ENCODE measurements around the gene RGL3.

Gene RGL3

DNA sequence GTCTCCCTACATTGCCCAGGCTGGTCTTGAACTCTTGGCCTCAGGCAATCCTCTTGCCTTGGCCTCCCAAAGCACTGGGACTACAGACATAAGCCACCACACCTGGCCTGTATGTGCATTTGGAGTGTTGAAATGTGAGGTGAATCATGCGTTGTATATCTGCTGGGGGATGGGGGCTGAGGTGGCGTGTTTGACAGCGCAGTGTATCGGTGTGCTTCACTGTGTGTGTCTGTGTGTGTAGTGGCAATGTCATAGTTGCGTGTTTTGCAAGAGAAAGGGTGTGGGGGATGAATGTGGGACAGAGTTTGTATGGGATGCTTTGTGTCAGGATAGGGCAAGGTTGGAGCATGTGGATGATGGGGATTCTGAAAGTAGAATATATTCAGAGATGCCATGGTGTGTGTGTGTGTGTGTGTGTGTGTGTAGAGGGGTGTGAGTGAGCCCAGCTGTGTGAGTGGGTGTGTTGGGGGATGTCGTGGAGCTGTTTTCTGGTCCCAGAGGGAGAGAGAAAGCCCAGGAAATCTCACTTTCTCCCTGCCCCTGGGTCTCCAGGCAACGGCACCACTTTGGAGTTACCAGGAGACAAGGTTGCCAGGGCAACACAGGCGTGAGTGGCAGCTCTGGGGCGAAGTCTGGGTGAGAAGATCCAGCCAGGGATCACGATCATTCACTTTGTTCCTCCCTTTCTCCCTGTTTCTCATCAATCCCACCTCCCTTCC, 45.8 kb downstream of the RGL3 start:
- no peaks in the 10 kb centered on the region for H3K27me3 ChIP-seq (ENCODE audit: insufficient read depth, low read length)
- no peaks in the 10 kb centered on the region for H3K79me2 ChIP-seq (ENCODE audit: insufficient read depth, low read length)
- H3K36me3 ChIP-seq (ENCODE audit: insufficient read depth, low read length), result peaks cover 10% of the 10 kb centered on the region; the same call in 1 of the 2 replicates
- H3K4me2 ChIP-seq (ENCODE audit: low read length), result peak overlapping the region; percentile 84
- TF ChIP-seq, protein P1, sequence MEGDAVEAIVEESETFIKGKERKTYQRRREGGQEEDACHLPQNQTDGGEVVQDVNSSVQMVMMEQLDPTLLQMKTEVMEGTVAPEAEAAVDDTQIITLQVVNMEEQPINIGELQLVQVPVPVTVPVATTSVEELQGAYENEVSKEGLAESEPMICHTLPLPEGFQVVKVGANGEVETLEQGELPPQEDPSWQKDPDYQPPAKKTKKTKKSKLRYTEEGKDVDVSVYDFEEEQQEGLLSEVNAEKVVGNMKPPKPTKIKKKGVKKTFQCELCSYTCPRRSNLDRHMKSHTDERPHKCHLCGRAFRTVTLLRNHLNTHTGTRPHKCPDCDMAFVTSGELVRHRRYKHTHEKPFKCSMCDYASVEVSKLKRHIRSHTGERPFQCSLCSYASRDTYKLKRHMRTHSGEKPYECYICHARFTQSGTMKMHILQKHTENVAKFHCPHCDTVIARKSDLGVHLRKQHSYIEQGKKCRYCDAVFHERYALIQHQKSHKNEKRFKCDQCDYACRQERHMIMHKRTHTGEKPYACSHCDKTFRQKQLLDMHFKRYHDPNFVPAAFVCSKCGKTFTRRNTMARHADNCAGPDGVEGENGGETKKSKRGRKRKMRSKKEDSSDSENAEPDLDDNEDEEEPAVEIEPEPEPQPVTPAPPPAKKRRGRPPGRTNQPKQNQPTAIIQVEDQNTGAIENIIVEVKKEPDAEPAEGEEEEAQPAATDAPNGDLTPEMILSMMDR (IDR thresholded peaks at IDR 0.05; ENCODE audit: low read length), result no peak
- no peaks in the 10 kb centered on the region for H3K9me2 ChIP-seq (ENCODE audit: low read depth, low read length)
- no peaks in the 10 kb centered on the region for H4K20me1 ChIP-seq (ENCODE audit: insufficient read depth, low read length)
- H3K4me1 ChIP-seq (ENCODE audit: insufficient read depth, low read length, severe bottlenecking), result peaks cover 31% of the 10 kb centered on the region
- H3K4me3 ChIP-seq (ENCODE audit: low read depth, low read length, poor library complexity, severe bottlenecking), result peak overlapping the region; percentile 64
- no peak overlapping the region for H2AFZ ChIP-seq (ENCODE audit: low read length)
- H3K9me3 ChIP-seq (ENCODE audit: low read length), result no peaks in the 10 kb centered on the region
- no peaks in the 10 kb centered on the region for H3F3A ChIP-seq (ENCODE audit: insufficient read depth, low read length)
- H3K9ac ChIP-seq (ENCODE audit: low read length), result peak overlapping the region; percentile 66; the same call in 1 of the 2 replicates
- H3K27ac ChIP-seq (ENCODE audit: low read depth, low read length, poor library complexity, severe bottlenecking), result no peak overlapping the region

DNA sequence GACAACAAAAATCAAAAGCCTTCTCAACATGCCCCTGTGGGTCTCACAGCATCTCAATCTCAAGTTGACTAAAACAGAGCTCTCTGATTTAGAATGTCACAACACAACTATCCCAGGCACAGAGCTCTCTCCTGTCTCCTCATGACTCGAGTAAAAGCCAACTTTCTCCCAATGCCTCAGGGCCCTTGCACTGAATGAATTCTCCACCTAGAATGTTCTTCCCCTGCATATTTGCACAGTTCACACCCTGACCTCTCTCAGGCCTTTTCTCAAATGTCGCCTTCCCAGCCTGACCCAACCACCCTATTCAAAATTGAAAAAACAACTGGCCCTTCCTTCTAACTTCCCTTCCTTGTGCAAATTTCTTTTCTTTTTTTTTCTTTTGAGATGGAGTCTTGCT, 48.4 kb downstream of the RGL3 start:
- H4K20me1 ChIP-seq (ENCODE audit: insufficient read depth, low read length), result no peaks in the 10 kb centered on the region
- no peak overlapping the region for H3K9ac ChIP-seq (ENCODE audit: low read length)
- no peaks in the 10 kb centered on the region for H3F3A ChIP-seq (ENCODE audit: insufficient read depth, low read length)
- no peaks in the 10 kb centered on the region for H3K9me2 ChIP-seq (ENCODE audit: low read depth, low read length)
- H3K27me3 ChIP-seq (ENCODE audit: insufficient read depth, low read length), result no peaks in the 10 kb centered on the region
- peaks cover 13% of the 10 kb centered on the region for H3K4me1 ChIP-seq (ENCODE audit: insufficient read depth, low read length, severe bottlenecking)
- H3K4me2 ChIP-seq (ENCODE audit: low read length), result no peak overlapping the region
- TF ChIP-seq EZH2 (IDR thresholded peaks at IDR 0.05; ENCODE audit: borderline replicate concordance, low read length), result no peak
- TF ChIP-seq, protein P1 (IDR thresholded peaks at IDR 0.05; ENCODE audit: low read length), result no peak
- H3K79me2 ChIP-seq (ENCODE audit: insufficient read depth, low read length), result no peaks in the 10 kb centered on the region
- no peak overlapping the region for H3K4me3 ChIP-seq (ENCODE audit: low read depth, low read length, poor library complexity, severe bottlenecking)
- peaks cover 5% of the 10 kb centered on the region; the same call in 1 of the 2 replicates for H3K36me3 ChIP-seq (ENCODE audit: insufficient read depth, low read length)
- no peak overlapping the region for H2AFZ ChIP-seq (ENCODE audit: low read length)
- no peaks in the 10 kb centered on the region for H3K9me3 ChIP-seq (ENCODE audit: low read length)
- H3K27ac ChIP-seq (ENCODE audit: low read depth, low read length, poor library complexity, severe bottlenecking), result no peak overlapping the region

DNA sequence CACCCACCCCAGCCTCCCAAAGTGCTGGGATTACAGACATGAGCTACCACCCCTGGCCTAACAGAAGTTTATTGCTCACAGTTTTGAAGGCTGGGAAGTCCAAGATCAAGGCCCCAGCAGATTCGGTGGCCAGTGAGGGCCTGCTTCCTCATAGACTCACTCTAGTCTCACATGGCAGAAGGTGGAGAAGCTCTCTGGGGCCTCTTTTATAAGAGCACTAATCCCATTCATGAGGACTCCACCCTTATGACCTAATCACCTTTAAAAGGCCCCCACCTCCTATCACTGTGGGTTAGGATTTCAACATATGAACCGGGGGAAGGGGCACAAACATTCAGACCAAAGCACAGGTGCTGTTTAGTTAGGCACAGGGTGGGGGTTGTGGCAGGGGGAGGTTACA, 51.6 kb downstream of the RGL3 start:
- Histone ChIP-seq H3F3A (ENCODE audit: insufficient read depth, low read length) (no peaks in the 10 kb centered on the region), H3K27ac (ENCODE audit: low read depth, low read length, poor library complexity, severe bottlenecking) (no peak overlapping the region), H4K20me1 (ENCODE audit: insufficient read depth, low read length) (no peaks in the 10 kb centered on the region), H3K9me3 (ENCODE audit: low read length) (no peaks in the 10 kb centered on the region), H3K36me3 (ENCODE audit: insufficient read depth, low read length) (peaks cover 3% of the 10 kb centered on the region; the same call in 1 of the 2 replicates), H3K27me3 (ENCODE audit: insufficient read depth, low read length) (no peaks in the 10 kb centered on the region), H2AFZ (ENCODE audit: low read length) (no peak overlapping the region), H3K4me1 (ENCODE audit: insufficient read depth, low read length, severe bottlenecking) (no peaks in the 10 kb centered on the region), H3K9ac (ENCODE audit: low read length) (no peak overlapping the region), H3K79me2 (ENCODE audit: insufficient read depth, low read length) (no peaks in the 10 kb centered on the region), H3K4me3 (ENCODE audit: low read depth, low read length, poor library complexity, severe bottlenecking) (no peak overlapping the region), H3K4me2 (ENCODE audit: low read length) (no peak overlapping the region), H3K9me2 (ENCODE audit: low read depth, low read length) (no peaks in the 10 kb centered on the region)
- TF ChIP-seq EZH2 (IDR thresholded peaks at IDR 0.05; ENCODE audit: borderline replicate concordance, low read length), result no peak
- TF ChIP-seq, protein P1 (IDR thresholded peaks at IDR 0.05; ENCODE audit: low read length), result no peak

Measured in OCI-LY1 (cell line).